G401.6 (cell line): ENCODE results near the gene CLTCL1.
"Not testable (repeated sequence)": the region's sequence is repeated elsewhere in the genome, so short reads cannot be mapped to it uniquely, and the experiment has no call there.

Experiments
- FAIRE-seq: peaks from 2 replicates; lab custom pipeline; 2012; peaks lifted over from hg19 to GRCh38; lab: Jason Lieb, UNC

CLTCL1 gene

DNA sequence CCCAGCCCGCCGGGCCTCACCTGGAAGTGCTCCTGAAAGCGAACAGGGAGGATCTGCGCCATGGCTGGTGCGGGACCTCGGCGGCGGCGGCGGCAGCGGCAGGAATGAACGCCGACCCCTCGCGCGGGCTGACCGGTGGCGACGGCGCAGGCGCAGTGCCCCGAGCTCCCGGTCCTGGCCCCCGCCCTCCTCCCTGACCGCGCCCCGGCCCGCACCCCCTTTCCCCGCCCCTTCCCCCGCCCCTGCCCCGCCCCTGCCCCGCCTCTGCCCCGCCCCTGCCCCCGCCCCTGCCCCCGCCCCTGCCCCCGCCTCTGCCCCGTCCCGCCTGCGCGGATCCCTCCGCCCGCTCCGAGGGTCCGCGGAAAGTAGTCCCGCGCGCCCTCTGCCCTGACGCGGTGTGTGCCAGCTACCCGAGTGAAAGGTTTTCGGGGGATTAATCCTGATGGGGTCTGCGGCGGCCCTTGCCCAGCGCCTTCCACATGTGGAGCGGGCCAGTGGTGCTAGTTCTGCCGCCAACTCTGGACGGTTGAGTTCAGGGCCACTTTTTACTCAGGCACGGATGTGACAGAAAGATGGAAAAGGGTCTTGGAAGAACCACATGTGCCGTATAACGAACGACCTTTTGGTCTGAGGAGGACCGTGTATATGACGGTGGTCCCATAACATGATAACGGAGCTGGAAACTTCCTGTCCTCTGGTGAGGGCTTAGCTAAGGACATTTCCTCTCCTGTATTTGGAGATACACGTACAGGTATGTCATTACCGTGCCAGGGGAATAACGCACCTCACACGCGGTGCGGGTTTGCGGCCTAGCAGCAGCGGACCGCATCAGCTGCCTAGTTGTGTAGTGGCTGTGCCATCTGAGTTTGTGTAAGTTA, at the start of gene CLTCL1:
CLTCL1 (minus strand) TSS at position 140 of the 878 bp plus-strand sequence; CDS start at position 62, 78 bp downstream.
- no peak for FAIRE-seq

DNA sequence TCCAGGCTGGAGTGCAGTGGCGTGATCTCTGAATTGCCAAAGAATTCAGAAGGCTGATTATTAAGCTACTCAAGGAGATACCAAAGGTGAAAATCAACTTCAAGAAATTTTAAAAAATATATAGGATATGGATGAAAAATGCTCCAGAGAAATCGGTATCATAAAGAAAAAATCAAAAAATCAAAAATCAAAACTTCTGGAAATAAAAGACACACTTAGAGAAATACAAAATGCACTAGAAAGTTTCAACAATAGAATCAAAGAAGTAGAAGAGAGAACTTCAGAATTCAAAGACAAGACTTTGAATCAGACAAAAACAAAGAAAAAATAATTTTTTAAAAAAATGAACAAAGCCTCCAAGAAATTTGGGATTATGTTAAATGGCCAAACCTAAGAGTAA, 45.6 kb upstream of the CLTCL1 start:
- FAIRE-seq = peak; percentile 71

DNA sequence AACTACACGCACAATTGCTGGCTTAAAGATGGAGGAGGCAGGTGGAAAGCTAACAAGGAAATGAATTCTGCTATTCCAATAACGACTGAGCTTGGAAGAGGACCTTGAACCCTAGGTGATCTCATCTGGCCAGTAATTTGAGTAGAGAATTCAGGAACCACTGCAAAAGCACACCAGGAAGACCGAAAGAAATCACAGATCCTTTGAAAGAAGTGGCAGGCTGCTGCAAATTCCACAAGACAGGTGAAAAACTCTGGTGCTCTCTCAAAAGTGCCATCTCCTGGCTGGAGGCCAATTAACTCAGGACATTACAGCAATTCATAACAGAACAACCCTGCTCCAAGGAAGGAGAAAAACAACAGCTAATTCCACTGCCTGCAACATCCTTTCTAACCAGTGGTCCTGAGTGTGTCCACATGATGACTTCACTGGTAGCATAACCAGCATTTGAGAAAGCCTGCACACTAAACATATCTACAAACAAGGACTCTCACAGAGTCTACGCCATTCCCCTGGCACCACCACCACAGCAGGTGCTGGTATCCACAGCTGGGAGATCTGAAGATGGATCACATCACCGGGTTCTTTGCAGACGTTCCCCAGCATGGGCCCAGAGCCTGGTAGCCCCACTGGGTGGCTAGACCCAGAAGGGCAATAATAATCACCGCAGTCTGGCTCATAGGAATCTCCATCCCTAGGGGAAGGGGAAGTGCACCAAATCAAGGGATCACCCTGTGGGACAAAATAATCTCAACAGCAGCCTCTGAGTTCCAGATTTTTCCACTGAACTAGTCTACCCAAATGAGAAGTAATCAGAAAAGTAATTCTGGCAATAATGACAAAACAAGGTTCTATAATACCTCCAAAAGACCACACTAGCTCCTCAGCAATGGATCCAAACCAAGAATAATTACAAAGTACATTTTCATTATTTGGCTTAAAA, 44.9 kb upstream of the CLTCL1 start:
- no peak for FAIRE-seq

DNA sequence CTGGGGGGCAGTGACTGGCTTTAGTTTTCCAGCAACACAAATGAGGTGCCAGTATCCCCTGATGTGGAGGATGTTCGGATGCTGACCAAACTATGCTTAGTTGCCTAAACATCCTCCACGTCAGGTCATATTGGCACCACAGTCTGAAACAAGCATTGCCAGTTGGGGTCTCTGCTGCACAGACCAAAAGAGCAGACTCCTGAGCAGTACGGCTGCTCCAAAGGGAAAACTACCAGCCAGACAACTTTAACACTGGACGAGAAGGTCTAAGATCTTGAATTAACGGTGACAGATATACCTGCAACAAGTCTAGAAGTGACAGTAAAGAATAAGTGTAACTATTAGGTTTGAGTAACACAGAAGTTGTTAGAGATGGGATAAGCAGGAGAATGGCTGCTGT, 40.5 kb upstream of the CLTCL1 start:
- no peak for FAIRE-seq

DNA sequence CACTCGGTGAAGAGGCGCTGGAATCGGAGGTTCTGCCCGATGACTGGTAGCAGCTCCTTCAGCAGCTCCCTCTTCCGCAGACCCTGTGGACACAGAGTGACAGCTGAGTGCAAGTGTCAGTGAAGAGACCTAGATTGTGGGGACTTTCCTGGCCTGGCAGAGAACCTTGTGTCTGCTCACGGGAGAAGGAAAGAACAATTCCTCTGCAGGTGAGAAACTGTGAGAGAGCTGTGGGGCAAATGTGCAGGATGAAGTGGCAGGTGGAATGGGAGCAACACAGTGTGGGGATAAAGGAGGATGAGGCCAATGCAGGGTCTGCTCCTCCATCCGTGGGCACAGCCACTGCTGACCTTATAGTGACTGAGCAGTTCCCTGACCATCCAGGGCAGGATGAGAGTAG, 40.0 kb upstream of the CLTCL1 start:
- FAIRE-seq = no peak

DNA sequence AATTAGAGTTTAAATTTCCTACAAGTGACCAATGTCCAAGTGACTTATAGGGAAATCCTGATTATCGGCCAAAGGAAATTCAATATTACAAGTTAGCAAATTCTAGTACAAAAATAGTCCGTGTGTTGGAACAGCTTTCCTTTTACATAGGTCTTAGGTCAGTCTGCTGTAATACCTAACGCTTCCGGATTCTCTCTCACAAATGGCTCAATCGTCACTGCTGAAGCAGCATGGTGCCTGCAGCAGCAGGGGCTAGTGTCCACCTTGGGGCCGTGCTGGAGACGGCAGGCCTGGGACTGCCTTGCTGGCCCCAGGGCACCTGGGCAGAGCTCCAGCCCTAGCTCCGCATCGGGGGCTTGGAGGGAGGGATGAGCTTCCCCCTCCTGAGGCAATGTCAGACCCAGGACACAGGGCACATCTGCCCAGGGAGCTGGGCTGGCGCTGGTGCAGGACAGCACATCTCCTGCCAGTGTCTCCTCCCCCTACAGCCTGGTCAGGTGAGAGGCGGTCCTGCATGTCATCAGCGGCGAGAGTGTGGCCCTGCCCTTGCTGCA, 39.4 kb upstream of the CLTCL1 start:
- FAIRE-seq = no peak

DNA sequence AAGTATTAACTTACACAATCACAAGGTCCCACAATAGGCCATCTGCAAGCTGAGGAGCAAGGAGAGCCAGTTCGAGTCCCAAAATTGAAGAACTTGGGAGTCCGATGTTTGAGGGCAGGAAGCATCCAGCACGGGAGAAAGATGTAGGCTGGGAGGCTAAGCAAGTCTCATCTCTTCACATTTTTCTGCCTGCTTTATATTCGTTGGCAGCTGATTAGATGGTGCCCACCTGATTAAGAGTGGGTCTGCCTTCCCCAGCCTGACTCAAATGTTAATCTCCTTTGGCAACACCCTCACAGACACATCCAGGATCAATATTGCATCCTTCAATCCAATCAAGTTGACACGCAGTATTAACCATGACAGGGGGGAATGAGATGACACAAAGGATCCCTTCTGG, 38.7 kb upstream of the CLTCL1 start:
- FAIRE-seq = not testable (repeated sequence)

DNA sequence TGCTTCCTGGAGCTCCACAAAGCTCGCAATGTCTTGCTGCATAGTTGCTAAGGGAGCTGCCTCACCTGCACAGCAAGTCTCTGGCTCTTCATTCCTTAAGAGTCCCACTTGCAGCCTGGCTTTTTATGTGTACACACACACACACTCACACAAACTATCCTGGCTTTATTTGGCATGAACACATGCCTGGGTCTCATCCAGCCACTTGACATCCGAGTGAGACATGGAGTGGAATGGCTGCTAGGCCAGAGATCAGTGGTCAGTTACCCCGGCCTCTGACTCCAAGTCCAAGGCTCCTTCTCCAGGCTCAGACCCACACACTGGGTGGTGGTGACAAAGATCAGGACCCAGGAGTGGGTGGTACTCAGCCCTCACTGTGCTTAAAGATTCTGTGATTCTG, 37.9 kb upstream of the CLTCL1 start:
- no peak for FAIRE-seq

DNA sequence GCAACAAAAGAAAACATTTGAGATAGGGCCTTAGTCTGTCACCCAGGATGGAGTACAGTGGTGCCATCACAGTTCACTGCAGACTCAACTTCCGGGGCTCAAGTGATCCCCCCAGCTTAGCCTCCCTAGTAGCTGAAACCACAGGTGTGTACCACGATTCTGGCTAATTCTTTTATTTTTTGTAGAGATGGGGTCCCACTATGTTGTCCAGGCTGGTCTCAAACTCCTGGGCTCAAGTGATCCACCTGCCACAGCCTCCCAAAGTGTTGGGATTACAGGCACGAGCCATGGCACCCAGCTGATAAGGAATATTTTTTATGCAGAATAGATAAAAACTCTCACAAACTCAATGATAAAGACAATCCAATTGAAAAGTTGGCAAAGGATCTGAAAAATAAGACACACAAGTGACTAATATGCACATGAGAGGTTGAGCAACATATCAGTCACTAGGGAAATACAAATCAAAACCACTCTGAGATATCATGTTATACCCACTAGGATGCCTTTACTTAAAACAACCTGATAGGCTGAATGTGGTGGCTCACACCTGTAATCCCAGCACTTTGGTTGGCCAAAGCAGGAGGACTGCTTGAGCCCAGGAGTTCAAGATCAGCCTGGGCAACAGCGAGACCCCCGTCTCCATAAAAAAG, 33.9 kb upstream of the CLTCL1 start:
- no peak for FAIRE-seq

DNA sequence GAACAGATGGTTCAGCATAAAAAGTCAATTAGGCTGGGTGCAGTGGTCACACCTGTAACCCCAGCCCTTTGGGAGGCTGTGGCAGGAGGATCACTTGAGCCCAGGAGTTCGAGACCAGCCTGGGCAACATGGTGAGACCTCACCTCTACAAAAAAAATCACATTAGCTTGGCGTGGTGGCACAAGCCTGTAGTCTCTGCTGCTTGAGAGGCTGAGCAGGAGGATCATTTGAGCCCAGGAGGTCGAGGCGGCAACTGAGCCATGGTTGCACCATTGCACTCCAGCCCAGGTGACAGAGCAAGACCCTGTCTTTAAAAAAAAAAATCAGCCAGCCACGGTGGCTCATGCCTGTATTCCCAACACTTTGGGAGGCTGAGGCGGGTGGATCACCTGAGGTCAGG, 31.9 kb upstream of the CLTCL1 start:
- not testable (repeated sequence) for FAIRE-seq

DNA sequence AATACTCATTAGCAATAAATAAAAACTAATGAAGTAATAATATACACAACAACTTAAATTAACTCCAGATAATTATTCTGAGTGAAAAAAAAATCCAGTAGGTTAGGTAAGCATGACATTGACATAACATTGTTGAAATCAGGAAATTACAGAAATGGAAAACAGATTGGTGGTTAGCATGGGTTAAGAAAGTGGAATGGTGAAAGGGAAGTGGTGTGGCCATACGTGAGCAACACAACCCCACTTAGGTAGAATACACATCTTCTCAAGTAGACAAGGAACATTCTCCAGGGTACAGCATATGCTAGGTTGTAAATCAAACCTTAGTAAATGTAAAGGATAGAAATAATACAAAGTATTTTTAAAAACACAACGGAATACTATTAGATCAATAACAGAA, 30.2 kb upstream of the CLTCL1 start:
- no peak for FAIRE-seq

DNA sequence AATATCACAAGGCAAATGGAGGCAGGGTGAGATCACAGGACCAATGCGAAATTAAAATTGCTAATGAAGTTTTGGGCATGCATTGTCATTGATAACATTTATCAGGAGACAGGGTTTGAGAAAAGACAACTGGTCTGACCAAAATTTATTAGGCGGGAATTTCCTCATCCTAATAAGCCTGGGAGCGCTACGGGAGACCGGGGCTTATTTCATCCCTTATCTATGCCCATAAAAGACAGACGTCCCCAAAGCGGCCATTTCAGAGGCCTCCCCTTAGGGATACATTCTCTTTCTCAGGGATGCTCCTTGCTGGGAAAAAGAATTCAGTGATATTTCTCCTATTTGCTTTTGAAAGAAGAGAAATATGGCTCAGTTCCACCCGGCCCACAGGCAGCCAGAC, 28.6 kb upstream of the CLTCL1 start:
- not testable (repeated sequence) for FAIRE-seq

DNA sequence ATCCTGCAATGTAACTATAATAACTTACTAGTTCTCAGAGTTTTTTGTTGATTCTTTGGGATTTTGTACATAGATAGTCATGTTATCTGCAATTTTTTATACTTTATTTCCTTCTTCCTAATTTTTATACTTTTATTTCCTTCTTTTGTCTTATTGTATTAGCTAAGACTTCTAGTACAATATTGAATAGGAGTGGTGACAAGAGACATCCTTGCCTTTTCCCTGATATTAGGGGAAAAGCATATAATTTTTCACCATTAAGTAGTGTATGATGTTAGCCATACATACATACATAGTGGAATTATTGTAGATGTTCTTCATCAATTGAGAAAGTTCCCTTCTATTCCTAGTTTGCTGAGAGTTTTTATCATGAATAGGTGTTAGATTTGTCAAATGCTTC, 27.8 kb upstream of the CLTCL1 start:
- no peak for FAIRE-seq

DNA sequence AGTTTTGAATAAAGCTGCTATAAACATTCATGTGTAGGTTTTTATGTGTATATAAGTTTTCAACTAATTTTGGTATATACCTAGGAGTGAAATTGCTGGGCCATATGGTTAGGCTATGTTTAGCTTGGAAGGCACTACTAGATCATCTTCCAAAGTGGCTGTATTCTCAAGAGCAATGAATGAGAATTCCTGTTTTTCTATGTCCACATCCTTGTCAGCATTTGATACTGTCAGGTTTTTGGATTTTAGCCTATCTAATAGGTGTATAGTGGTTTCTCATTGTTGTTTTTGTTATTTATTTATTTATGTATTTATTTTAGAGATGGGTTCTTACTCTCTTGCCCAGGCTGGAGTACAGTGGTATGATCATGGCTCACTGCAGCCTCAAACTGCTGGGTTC, 26.3 kb upstream of the CLTCL1 start:
- no peak for FAIRE-seq

DNA sequence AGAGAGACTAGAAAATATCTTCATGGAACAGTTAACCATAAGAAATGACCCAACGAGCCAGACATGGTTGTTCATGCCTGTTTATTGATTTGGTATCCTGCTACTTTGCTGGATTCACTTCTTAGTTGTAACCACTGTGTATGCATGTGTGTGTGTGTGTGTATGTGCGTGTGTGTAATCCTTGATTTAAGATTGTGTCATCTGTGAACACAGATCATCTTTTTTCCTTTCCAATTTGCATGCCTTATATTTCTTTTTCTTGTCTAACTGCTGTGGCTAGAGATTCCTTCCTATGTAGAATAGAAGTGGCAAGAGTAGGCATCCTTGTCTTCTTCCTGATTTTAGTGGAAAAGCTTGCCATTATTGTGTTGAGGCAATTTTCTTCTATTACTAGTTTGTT, 16.4 kb upstream of the CLTCL1 start:
- FAIRE-seq = no peak

DNA sequence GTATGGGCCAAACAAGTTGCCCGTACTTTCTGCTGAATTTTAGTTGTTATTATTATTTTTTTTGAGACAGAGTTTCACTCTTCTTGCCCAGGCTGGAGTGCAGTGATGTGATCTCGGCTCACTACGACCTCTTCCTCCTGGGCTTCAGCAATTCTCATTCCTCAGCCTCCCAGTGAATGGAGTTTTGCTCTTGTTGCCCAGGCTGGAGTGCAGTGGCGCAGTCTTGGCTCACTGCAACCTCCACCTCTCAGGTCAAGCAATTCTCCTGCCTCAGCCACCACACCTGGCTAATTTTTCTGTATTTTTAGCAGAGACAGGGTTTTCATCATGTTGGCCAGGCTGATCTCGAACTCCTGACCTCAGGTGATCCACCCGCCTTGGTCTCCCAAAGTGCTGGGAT, 15.0 kb upstream of the CLTCL1 start:
- FAIRE-seq = not testable (repeated sequence)

DNA sequence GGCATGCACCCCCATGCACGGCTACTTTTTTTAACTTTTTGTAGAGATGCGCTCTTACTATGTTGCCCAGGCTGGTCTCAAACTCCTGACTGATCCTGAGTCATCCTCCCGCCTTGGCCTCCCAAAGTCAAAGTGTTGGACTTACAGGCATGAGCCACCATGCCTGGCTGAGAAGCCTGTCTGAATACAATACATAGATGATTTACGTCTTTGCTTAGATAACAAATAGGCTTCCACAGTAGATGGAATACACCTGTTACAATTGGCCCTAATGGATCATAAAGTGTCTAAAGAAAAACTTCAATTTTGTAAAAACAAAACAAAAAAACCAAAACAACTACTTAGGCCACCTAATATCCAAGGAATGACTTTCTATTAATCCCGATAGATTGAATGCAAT, 13.0 kb upstream of the CLTCL1 start:
- FAIRE-seq = no peak

DNA sequence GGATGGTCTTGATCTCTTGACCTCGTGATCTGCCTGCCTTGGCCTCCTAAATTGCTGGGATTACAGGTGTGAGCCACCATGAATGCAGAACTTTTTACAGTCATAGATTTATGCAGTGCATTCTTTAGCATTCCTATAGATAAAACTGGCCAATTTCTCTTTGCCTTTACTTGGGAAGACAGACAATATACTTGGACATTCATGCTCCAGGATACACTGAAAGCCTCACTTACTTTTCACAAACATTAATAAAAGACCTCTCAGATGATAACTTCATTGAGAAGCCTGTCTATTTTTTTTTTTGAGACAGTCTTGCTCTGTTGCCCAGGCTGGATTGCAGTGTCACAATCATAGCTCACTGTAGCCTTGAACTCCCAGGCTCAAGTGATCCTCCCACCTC, 12.3 kb upstream of the CLTCL1 start:
- FAIRE-seq = no peak

DNA sequence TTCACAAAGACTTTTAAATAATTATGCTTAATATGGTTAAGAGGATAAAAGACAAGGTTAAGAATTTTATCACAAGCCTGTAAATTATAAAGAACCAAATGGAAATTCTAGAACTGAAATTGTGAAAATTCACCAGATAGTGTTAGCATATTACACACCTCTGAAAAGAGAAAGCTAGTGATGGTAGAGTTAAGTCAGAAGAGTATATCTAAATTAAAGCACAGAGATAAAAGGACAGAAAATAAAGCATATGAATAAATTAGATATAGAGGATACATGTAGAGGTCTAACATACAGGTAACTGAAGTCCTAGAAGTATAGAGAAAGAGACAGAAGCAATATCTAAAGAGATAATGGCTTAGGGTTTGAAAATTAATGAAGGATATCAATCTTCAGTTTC, 4.2 kb upstream of the CLTCL1 start:
- no peak for FAIRE-seq

DNA sequence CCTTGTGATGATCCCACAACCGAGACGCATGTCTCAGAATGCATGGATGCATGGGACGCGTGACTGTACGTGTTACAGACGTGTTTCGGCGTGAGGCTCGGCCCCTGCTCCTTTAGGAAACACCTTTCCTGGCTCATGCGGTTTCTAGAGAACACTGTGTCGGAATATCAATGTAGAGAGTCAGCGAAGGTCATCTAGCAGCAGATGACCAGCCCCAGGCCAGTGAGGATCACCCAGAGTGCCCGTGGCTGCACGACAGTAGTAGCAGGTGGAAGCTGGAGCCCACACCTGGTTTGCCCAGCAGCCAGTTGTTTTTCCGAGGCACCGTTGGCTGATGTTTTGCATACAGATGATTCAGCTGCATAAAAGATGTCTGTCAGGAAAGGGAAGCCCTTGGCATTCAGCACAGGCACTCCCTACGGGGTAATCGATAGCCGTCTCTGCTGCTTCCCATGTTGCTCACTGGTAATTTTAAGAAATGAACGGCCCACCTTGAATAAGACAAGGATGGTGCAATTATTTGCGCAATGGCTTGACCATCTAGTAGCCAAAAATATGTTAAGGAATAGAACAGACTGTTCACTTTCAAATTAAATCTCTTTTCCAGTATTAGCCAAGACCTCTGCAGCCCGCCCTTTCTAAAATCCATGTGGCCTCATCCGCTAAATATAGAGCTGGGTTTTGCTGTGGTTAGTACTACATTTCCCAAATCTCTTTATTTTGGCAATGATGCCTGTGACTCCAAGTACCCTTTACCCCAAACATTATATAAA, 1.1 kb upstream of the CLTCL1 start:
- FAIRE-seq = no peak

DNA sequence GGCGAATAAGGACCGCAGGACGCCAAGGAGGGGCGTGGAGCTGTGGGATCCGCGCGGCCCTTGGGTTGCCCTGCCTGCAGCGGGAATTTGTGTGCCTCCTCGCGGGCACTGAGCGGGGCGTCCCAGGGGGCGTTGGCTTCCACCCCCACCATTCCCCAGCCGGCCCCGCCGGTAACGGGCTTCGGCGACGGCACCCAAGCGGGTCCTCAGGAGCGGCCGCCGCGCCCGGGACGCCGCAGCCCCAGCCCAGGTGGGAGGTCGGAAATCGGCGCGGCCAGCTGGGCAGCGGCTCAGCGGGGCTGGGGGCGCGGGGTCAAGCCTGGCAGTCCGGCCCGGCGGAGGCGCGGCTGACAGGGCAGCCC, 320 bp downstream of the CLTCL1 start:
- FAIRE-seq = no peak
